T1000 (cell line): ENCODE measurements around the gene LAT.

Experiments
- DNase-seq: peaks from one replicate; lab custom pipeline; 2025; ENCODE audit warnings: mixed read lengths; lab: John Stamatoyannopoulos, UW

LAT gene

GRCh38 chr16:29009050-29009837 is 24.4 kb downstream of the LAT start:
- no peak for DNase-seq

- DNase-seq: no peak
Observed at GRCh38 chr16:29009838-29010166, 24.9 kb downstream of the LAT start.

GRCh38 chr16:29011112-29011511 is 26.3 kb downstream of the LAT start:
- no peak for DNase-seq

GRCh38 chr16:29011851-29012250 is 27.0 kb downstream of the LAT start:
- no peak for DNase-seq

GRCh38 chr16:29012913-29013553 is 28.2 kb downstream of the LAT start:
- DNase-seq: no peak

- DNase-seq: no peak
Observed at GRCh38 chr16:29014561-29015069, 29.8 kb downstream of the LAT start.

GRCh38 chr16:29022196-29022595 is 37.3 kb downstream of the LAT start:
- DNase-seq: no peak

GRCh38 chr16:29023279-29024277 is 38.7 kb downstream of the LAT start:
- no peak for DNase-seq

GRCh38 chr16:29024278-29024677 is 39.4 kb downstream of the LAT start:
- no peak for DNase-seq

- DNase-seq: no peak
Observed at GRCh38 chr16:29025218-29025617, 40.4 kb downstream of the LAT start.

GRCh38 chr16:29025735-29026134 is 40.9 kb downstream of the LAT start:
- DNase-seq: no peak

GRCh38 chr16:29028457-29029167 is 43.8 kb downstream of the LAT start:
- no peak for DNase-seq

- DNase-seq: peak; percentile 83
Observed at GRCh38 chr16:29029168-29029994, 44.5 kb downstream of the LAT start.

GRCh38 chr16:29030086-29030840 is 45.4 kb downstream of the LAT start:
- DNase-seq: no peak
